Measurements from ENCODE around the gene CAMK1D.
"Not testable (repeated sequence)": the region's sequence is repeated elsewhere in the genome, so short reads cannot be mapped to it uniquely, and the experiment has no call there.

The CAMK1D gene

DNA sequence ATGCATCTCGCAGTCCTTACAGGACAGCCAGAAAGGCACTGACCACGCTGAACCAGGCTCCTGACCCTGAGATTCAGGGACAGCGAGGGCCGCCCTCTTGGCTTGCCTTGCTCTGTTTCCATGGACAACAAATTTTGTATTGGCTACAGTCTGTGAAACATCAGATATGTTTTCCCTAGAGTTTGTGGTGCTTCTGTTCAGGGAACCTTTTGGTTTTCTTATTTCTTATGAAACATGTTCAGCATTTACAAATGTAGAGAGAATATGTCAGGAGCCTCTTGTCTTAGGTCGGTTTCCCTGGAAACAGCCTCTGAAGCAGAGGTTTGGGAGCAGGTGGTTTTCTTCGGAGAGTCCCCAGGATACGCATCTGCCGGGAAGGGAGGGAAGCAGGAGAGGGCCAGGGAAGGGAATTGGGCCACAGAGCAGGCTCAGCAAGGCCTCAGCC, 392.0 kb downstream of the CAMK1D start:
- no peak for DNase-seq

GRCh38 chr10:12742771-12743170, 393.4 kb downstream of the CAMK1D start:
- DNase-seq, result no peak

GRCh38 chr10:12743466-12743865, 394.1 kb downstream of the CAMK1D start:
- not testable (repeated sequence) for DNase-seq

DNA sequence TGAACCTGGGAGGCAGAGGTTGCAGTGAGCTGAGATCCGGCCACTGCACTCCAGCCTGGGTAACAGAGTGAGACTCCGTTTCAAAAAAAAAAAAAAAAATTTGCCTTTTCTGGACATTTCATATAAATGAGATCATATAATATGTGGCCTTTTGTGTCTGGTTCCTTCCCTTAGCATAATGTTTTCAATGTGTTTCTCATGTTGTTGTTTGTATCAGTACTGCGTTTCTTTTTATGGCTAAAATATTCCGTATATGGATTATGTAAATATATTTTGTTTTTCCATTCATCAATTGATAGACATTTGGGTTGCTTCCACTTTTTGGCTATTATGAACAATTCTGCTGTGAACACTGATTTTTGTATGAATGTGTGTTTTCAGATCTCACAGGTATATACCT, 394.6 kb downstream of the CAMK1D start:
- DNase-seq, result no peak

DNA sequence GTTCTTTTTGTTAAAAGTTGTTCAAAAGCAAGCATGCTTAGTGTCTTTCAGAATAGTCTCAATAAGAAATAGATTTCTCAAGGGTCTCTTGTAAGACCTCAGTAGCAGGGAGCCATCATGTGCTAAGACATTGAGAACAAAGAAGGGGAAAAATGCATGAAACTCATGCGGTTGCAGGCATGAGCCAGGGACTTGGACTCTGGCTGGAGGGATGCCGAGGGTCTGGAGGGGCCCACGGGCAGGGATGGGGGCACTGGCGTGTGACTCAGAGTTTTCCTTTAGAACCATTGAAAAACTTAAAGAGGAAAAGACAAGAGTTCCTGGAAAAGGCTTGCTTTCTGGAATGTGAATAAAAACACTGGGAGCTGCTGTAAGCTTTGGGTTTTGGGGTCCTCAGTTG, 398.8 kb downstream of the CAMK1D start:
- DNase-seq, result no peak

DNA sequence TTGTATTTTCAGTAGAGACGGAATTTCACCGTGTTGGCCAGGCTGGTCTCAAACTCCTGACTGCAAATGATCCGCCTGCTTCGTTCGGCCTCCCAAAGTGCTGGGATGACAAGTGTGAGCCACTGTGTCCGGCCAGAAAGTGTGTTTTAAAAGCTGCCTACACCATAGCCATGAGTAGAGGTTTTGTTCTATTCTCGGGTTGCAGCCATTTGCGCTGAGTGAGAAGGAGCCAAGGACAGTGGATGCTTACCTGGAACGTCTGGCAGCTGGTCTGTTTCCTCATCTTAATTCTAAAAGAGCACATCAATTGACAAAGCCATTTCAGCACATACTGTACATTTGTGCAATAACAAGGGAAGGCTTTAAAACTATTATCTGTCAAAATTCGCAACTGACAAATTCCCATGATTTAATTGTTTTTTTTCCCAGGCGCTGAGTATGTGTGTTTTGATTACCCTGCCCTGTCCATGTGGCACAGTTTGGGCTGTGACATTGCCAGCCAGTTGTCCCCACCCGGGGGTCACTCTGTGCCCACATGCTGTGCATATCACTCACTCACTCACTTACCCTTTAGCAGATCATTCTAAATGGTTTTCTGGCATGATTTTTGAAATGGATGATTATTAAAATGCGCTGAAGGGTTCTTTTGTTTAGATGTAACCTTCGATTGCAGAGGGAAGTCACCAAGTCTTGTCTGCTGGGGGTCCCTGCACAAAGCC, 400.6 kb downstream of the CAMK1D start:
- DNase-seq, result no peak

DNA sequence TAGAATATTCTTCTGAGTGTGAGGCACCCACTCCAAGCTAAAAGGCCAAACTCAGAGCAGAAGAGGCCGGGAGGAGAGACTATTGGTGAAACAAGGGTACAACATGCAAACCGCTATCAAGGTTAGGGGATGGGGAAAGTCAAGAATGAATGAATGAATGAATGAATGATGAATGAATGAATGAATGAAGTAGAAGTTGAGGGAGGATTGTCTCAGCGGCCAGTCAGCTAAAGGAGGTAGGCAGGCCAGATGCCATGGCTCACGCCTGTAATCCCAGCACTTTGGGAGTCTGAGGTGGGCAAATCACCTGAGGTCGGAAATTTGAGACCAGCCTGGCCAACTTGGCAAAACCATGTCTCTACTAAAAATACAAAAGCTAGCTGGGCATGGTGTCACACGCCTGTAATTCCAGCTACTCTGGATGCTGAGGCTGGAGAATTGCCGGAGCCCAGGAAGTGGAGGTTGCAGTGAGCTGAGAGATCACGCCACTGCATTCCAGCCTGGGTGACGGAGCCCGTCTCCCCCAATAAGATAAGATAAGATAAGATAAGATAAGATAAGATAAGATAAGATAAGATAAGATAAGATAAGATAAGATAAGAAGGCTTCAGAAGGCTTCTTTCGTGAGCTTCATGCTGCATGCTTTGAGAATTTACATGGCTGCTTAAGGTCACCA, 401.3 kb downstream of the CAMK1D start:
- no peak for DNase-seq

GRCh38 chr10:12755075-12755474, 405.7 kb downstream of the CAMK1D start:
- DNase-seq, result no peak

DNA sequence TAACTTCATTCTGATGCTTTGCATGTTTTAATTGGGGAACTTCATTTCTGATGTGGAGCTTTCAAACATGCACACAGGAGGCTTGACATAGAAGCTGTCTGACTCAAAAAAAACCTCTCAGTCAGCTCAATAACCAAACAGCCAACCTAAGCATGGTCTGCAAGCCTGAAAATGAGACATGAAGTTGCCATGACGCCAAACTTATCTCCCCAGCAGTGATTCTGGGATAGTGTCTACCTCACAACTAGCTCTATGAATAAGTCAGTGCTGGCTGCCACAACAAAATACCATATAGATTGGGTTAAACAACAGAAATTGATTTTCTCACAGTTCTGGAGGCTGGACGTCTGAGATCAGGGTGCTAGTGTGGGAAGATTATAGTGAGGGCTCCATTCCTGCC, 408.0 kb downstream of the CAMK1D start:
- no peak for DNase-seq

GRCh38 chr10:12758271-12758670, 408.9 kb downstream of the CAMK1D start:
- no peak for DNase-seq

DNA sequence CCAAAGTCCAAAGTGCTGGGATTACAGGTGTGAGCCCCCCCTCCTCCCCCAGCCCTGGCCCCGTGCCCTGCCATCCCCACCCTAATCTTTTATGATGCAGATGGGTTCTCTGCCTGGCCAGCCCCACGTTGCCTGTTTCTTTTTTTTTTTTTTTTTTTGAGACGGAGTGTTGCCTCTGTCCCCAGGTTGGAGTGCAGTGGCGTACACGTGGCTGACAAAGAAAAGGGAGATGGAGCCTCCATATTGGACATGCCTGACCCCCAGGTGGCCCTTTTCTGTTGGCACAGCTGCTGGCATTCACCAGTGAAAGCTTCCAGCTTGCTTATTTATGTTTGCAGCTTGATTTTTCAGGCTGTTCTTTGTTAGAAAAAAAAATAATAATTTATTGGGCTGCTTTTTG, 416.9 kb downstream of the CAMK1D start:
- no peak for DNase-seq

DNA sequence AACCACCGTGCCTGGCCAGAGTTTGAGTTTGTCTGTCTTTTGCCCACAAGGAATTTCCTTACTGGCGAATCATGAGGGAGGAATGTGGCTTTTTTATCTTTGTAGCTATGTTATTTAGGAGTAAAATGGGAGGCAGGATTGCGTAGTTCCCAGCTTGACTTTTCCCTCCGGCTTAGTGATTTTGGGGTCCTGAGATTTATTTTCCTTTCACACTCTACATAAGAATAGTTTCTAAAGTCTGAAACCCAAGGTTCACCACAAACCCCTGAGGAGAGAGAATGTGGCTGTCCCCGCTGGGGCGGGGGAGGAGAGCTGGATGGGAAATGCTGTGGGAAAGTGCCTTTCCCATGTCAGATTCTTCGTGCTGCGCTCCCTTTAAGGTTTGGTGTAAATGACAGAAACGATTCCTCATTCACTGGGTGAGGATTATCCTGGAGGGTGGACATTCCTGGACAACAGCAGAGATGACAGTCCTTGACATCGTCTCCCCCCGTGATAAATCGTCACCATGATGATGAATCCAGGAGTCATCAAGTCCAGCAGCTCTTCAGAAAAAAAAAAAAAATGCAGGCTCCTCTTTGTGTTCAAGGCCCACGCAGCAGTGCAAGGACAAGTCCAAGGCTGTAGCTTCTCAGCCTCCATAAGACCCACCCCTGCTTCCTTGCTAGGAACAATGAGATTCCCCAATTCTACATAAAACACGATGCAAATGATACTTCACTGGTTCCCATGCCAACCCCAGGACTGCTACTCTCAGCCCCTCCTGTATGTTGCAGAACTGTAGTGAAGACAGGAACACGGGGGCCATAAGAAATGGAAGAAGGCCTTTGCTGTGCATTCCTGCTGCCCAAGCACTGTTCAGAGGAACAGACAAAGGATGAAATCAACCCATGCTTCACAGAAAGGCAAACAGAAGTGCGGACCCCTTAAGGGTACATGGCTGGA, 419.1 kb downstream of the CAMK1D start:
- DNase-seq, result no peak

DNA sequence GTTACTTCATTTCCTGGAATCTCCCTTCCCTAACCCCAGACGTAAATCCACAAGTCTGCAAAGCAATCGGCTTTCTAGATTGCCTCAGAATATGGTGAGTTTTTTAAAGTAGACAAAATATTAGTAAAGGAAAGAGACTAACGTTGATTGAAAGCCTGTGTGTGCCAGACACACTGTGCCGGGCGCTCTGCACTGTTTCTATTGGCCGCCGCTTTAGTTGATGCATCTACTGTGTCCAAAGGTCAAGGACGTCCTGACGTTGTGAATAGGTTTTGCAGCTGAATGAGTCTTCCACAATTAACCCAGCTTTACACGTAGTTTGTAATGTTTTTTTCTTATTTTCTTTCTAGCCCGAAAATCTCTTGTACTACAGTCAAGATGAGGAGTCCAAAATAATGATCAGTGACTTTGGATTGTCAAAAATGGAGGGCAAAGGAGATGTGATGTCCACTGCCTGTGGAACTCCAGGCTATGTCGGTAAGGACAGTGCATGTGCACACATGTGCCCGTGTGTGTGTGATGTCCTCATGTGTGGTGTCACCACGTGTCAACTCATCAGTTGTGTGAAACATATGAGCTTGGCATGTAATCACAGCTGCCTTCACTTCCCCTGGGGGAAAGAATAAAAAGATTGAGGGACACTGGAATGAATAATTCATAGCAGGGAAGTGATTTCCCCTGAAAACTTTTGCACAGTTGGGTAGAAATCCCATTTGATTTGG, 420.1 kb downstream of the CAMK1D start:
- DNase-seq, result no peak

GRCh38 chr10:12771981-12772760, 422.8 kb downstream of the CAMK1D start:
- DNase-seq, result no peak

GRCh38 chr10:12772797-12773587, 423.6 kb downstream of the CAMK1D start:
- DNase-seq, result no peak

- no peak for DNase-seq
These were observed 425.0 kb downstream of the CAMK1D start for GRCh38 chr10:12774204-12774894.

DNA sequence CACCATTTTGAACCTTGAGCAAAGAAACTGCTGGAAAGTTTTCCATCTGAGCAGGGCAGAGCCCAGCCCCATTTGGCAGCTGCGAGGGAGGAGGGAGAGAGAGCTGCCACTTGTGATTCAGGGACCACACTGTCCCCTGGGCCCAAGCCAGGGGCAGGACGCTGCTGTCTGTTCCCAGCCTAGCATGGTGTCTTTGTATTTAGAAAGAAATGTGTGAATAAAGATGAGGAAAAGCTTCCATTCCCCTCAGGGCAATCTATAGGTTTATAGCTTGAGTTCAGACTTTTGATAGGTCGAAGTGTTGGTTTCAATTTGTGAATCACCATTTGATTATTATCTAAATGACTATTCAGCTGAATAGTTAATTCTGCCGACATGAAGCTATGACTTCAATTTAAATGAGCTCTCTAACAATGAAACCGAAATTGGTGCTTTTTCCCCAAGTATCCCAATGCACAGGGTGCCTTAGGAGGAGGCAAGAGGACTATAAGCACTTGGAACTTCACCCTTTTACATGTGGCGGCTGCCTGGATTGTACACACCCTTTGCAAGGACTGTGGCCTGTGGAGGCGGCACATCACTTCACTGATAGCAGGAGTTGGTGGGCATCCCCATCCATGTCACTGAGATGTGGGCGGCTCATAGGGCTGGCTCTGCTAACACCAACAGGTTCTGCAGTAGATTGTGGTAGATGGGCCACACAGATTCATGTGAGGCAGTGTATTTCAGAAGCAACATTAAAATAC, 428.7 kb downstream of the CAMK1D start:
- DNase-seq, result no peak

GRCh38 chr10:12780634-12781601, 431.6 kb downstream of the CAMK1D start:
- DNase-seq, result no peak
